HCT116 (cell line): Measurements from ENCODE around the gene VEPH1. TPM values are rescaled to one million over a fixed set of nuclear protein-coding genes. Genes with fewer than 3 reads are reported as not detected.

ENCODE experiments used
- ATAC-seq: fragments of 200-7000 bp; cut with Tn5 transposase; 2 replicates; pipeline ENCODE4 v1.9.1; 2020; ENCODE audit warnings: mild to moderate bottlenecking, moderate library complexity
- BruUV-seq: library from RNA; stranded (reverse); fragments of 400-500 nt; replicated peaks from 2 replicates; lab custom pipeline; 2021; lab: Mats Ljungman, UMichigan
- CTCF ChIA-PET: fragments of 300-600 bp; sonication (Branson Sonifier 250); formaldehyde crosslinking; loops from one replicate; lab custom pipeline; 2021; ENCODE audit warnings: antibody characterized with exemption; lab: Charles Lee
- POLR2A ChIA-PET: fragments of 300-600, 350-600 bp; sonication (Branson Sonifier 250); formaldehyde crosslinking; loops from one replicate; lab custom pipeline; 2021; ENCODE audit warnings: antibody characterized with exemption; lab: Charles Lee
- RAD21 ChIA-PET, 2 experiments: fragments of 300-600 bp; sonication (Branson Sonifier 250); formaldehyde crosslinking; loops; one replicate each; lab custom pipeline; 2023; ENCODE audit warnings: low total read pairs in 2 of 2; ENCODE audit not compliant: uncharacterized antibody in 2 of 2, unreplicated experiment in 2 of 2, low non-redundant PET in 1 of 2; lab: Charles Lee
- DNase-seq: peaks from one replicate; pipeline ENCODE4 v3.0.0-alpha.2; 2010; ENCODE audit warnings: low read depth, low spot score
- H2AFZ ChIP-seq: fragments of 200-600 bp; shearing (Covaris generic), sonication (generic); 2 replicates; pipeline ENCODE4 v1.6.1; 2017; ENCODE audit warnings: low read depth, mixed run types, mixed read lengths, antibody characterized with exemption, low read length; ENCODE audit not compliant: poor library complexity, severe bottlenecking
- H3K27ac ChIP-seq: 2 replicates; pipeline ENCODE4 v1.5.1; 2012; ENCODE audit warnings: low read depth, low read length
- H3K27me3 ChIP-seq: fragments of 200-600 bp; sonication (generic); 2 replicates; pipeline ENCODE4 v1.6.1; 2016; ENCODE audit warnings: mixed run types, low read length, mixed read lengths; ENCODE audit not compliant: insufficient read depth
- H3K36me3 ChIP-seq, 2 experiments: fragments of 200-500 bp in 1 of 2; fragments of 200-600 bp in 1 of 2; sonication (Bioruptor generic) in 1 of 2; sonication (generic) in 1 of 2; 2 replicates each; pipeline versions ENCODE4 v1.5.1 to v1.6.1; 2014 to 2016; ENCODE audit warnings: low read length in 2 of 2, inconsistent platforms in 1 of 2, mixed read lengths in 1 of 2, mixed run types in 1 of 2; ENCODE audit not compliant: insufficient read depth in 2 of 2, control insufficient read depth in 1 of 2
- H3K4me1 ChIP-seq, 2 experiments: fragments of 200-600 bp in 1 of 2; sonication (generic) in 1 of 2; 2 replicates each; pipeline versions ENCODE4 v1.5.1 to v1.6.1; 2012 to 2017; ENCODE audit warnings: low read length in 2 of 2, inconsistent platforms in 1 of 2, mild to moderate bottlenecking in 1 of 2, mixed read lengths in 1 of 2, mixed run types in 1 of 2, moderate library complexity in 1 of 2; ENCODE audit not compliant: insufficient read depth in 2 of 2, control insufficient read depth in 1 of 2
- H3K4me2 ChIP-seq: fragments of 200-600 bp; sonication (generic); 2 replicates; pipeline ENCODE4 v1.6.1; 2017; ENCODE audit warnings: mixed run types, low read length, mixed read lengths
- H3K4me3 ChIP-seq, 2 experiments: fragments of 200-600 bp in 1 of 2; sonication (generic) in 1 of 2; replicated peaks in 1 of 2; 2 replicates each; pipeline ENCODE4 v1.5.1; 2011 to 2016; ENCODE audit warnings: low read length in 2 of 2, control low read depth in 1 of 2, low read depth in 1 of 2, mild to moderate bottlenecking in 1 of 2, mixed read lengths in 1 of 2, mixed run types in 1 of 2
- H3K79me2 ChIP-seq: fragments of 200-600 bp; sonication (generic); 2 replicates; pipeline ENCODE4 v1.6.1; 2017; ENCODE audit warnings: mild to moderate bottlenecking, mixed run types, low read length, moderate library complexity, mixed read lengths; ENCODE audit not compliant: insufficient read depth
- H3K9ac ChIP-seq: fragments of 200-600 bp; sonication (generic); 2 replicates; pipeline ENCODE4 v1.6.1; 2016; ENCODE audit warnings: low read length, mixed read lengths
- H3K9me2 ChIP-seq: fragments of 200-600 bp; sonication (generic), shearing (Covaris generic); 2 replicates; pipeline ENCODE4 v1.6.1; 2017; ENCODE audit warnings: mixed run types, mild to moderate bottlenecking, moderate library complexity; ENCODE audit not compliant: insufficient read depth
- H3K9me3 ChIP-seq, 2 experiments: fragments of 200-500 bp in 1 of 2; fragments of 200-600 bp in 1 of 2; sonication (Bioruptor generic) in 1 of 2; sonication (generic) in 1 of 2; 2 replicates each; pipeline ENCODE4 v1.6.1; 2014 to 2017; ENCODE audit warnings: low read length in 2 of 2, mixed read lengths in 2 of 2, inconsistent platforms in 1 of 2, low read depth in 1 of 2, mild to moderate bottlenecking in 1 of 2, mixed run types in 1 of 2, moderate library complexity in 1 of 2; ENCODE audit not compliant: control insufficient read depth in 1 of 2, insufficient read depth in 1 of 2
- H4K20me1 ChIP-seq: fragments of 200-600 bp; sonication (generic), shearing (Covaris generic); 2 replicates; pipeline ENCODE4 v1.6.1; 2017; ENCODE audit warnings: mixed run types, mild to moderate bottlenecking, moderate library complexity; ENCODE audit not compliant: insufficient read depth
- CTCF ChIP-seq, 3 experiments: fragments of 200-600 bp in 1 of 3; sonication (generic) in 1 of 3; IDR thresholded peaks in 2 of 3; conservative IDR thresholded peaks in 1 of 3; 2 replicates each; pipeline ENCODE4 v1.5.1; 2012 to 2017; ENCODE audit warnings: low read depth in 2 of 3, low read length in 2 of 3, antibody characterized with exemption in 1 of 3, borderline replicate concordance in 1 of 3, control low read depth in 1 of 3, mild to moderate bottlenecking in 1 of 3, mixed read lengths in 1 of 3, mixed run types in 1 of 3, moderate library complexity in 1 of 3; ENCODE audit not compliant: insufficient read depth in 1 of 3
- POLR2AphosphoS5 ChIP-seq: IDR thresholded peaks from 2 replicates; pipeline ENCODE4 v1.6.1; 2011; ENCODE audit warnings: mild to moderate bottlenecking, low read depth, low read length, moderate library complexity
- SP1 ChIP-seq: IDR thresholded peaks from 2 replicates; pipeline ENCODE4 v1.6.1; 2012; ENCODE audit warnings: low read depth
- YY1 ChIP-seq: IDR thresholded peaks from 2 replicates; pipeline ENCODE4 v1.6.1; 2011; ENCODE audit warnings: low read length, low read depth, moderate library complexity, mild to moderate bottlenecking; ENCODE audit not compliant: insufficient replicate concordance; ENCODE audit errors: extremely low read depth
- ZNF274 ChIP-seq: fragments of 200-500 bp; sonication (Bioruptor generic); IDR thresholded peaks from 2 replicates; pipeline ENCODE4 v1.6.1; 2014; ENCODE audit warnings: mild to moderate bottlenecking, low read depth, low read length, inconsistent platforms
- intact Hi-C: fragments of 100-400 bp; cut with micrococcal nuclease; formaldehyde crosslinking; loops from 2 replicates; pipeline ENCODE4 v1.10.0; 2022
- total RNA-seq: library from RNA; stranded (reverse); gene quantifications from one replicate; pipeline ENCODE4 v1.2.1, GENCODE V29; 2021; ENCODE audit not compliant: unreplicated experiment

The VEPH1 gene
- total RNA-seq, 1 experiment from 2014 or later: 4.9 TPM

- H3K4me2 ChIP-seq: no peak overlapping the region
These were observed 276.9 kb downstream of the VEPH1 start for GRCh38 chr3:157226173-157226847.

More at GRCh38 chr3:157226173-157226847, 276.9 kb downstream of the VEPH1 start:
- no peaks in the 10 kb centered on the region for H3K79me2 ChIP-seq
- no peaks in the 10 kb centered on the region for H3K9me2 ChIP-seq
- no peak overlapping the region for H3K27ac ChIP-seq
- ATAC-seq (no peak), DNase-seq (no peak)
- no peaks in the 10 kb centered on the region for H3K27me3 ChIP-seq
- H3K36me3 ChIP-seq: no peaks in the 10 kb centered on the region
- intact Hi-C loops: no loop called here
- no peak overlapping the region for H3K9ac ChIP-seq
- POLR2A ChIA-PET: no interaction called here
- H3K4me3 ChIP-seq: no peak overlapping the region
- H2AFZ ChIP-seq: no peak overlapping the region
- TF ChIP-seq ZNF274 (no peak), POLR2AphosphoS5 (no peak), SP1 (no peak), YY1 (no peak), CTCF (IDR thresholded peaks at IDR 0.05 in 2 of 3, conservative IDR thresholded peaks at IDR 0.05 in 1 of 3; ENCODE audit: borderline replicate concordance in 1 of 3, insufficient read depth in 1 of 3, low read depth in 2 of 3, low read length in 2 of 3) (no peak)
- CTCF ChIA-PET: no interaction called here
- RAD21 ChIA-PET: no interaction called here
- BruUV-seq: no TSS peak
- no peaks in the 10 kb centered on the region for H3K4me1 ChIP-seq
- no peaks in the 10 kb centered on the region for H4K20me1 ChIP-seq
- H3K9me3 ChIP-seq: no peaks in the 10 kb centered on the region
